H1 (cell line): Measurements from ENCODE around the gene DIAPH1. TPM values are rescaled to one million over a fixed set of nuclear protein-coding genes. Genes with fewer than 3 reads are reported as not detected.

ENCODE experiments used
- CEBPB ChIP-seq: IDR thresholded peaks from 2 replicates; pipeline ENCODE4 v1.6.1; 2012; ENCODE audit warnings: low read depth, low read length
- CHD2 ChIP-seq: IDR thresholded peaks from 2 replicates; pipeline ENCODE4 v1.6.1; 2012; ENCODE audit warnings: low read length, improper control_type of control experiment
- GTF2F1 ChIP-seq: IDR thresholded peaks from 2 replicates; pipeline ENCODE4 v1.6.1; 2012; ENCODE audit warnings: low read depth, low read length, improper control_type of control experiment, borderline replicate concordance
- MAX ChIP-seq: IDR thresholded peaks from 2 replicates; pipeline ENCODE4 v1.6.1; 2012; ENCODE audit warnings: inconsistent platforms
- PHF8 ChIP-seq: fragments of 200-600 bp; sonication (generic); conservative IDR thresholded peaks from 2 replicates; pipeline ENCODE4 v1.7.1; 2012; ENCODE audit warnings: low read depth, mild to moderate bottlenecking, inconsistent platforms, low read length, moderate library complexity
- polyA plus RNA-seq, 7 experiments: library from polyadenylated mRNA; depleted of rRNA in 3 of 7; stranded (reverse) in 5 of 7; unstranded in 2 of 7; fragments of >200 nt in 5 of 7; fragments of 200-250 nt in 2 of 7; gene quantifications; 1 replicate in 5 of 7; 2 replicates in 1 of 7; 4 replicates in 1 of 7; pipeline versions ENCODE4 v1.2.1 to v1.2.3, GENCODE V29; 2011 to 2013; ENCODE audit warnings: missing spikeins in 2 of 7, mixed read lengths in 2 of 7
- total RNA-seq: library from RNA; stranded (reverse); fragmentation: NEBNext Ultra II Directional; extraction: Animal tissue kit (Norgen Biotek cat#: 25700); gene quantifications from 2 replicates; pipeline ENCODE4 v1.2.1, GENCODE V29; 2021

Gene DIAPH1
- total and polyA plus RNA-seq, 2 of the 8 experiments (the other 6 are each of a cell fraction or from before 2014, with no cell fraction given): 61.2 to 114 TPM

GRCh38 chr5:141654298-141654697 is 35.5 kb upstream of the DIAPH1 start (continued):
- TF ChIP-seq CEBPB: no peak
- TF ChIP-seq PHF8: no peak
- TF ChIP-seq GTF2F1: no peak
- no peak for TF ChIP-seq CHD2
- TF ChIP-seq MAX: no peak
